HG02870 (cell line): Measurements from ENCODE around the gene ASIC2.

Experiments
- ATAC-seq: cut with Tn5 transposase; IDR thresholded peaks from one replicate; pipeline ENCODE4 v1.9.1; 2021; ENCODE audit warnings: mild to moderate bottlenecking, moderate library complexity; ENCODE audit not compliant: unreplicated experiment

Gene ASIC2

GRCh38 chr17:33292981-33293867, at the start of gene ASIC2:
Gene ASIC2, minus strand, starts transcription at chr17:33293295.
- ATAC-seq = no peak

DNA sequence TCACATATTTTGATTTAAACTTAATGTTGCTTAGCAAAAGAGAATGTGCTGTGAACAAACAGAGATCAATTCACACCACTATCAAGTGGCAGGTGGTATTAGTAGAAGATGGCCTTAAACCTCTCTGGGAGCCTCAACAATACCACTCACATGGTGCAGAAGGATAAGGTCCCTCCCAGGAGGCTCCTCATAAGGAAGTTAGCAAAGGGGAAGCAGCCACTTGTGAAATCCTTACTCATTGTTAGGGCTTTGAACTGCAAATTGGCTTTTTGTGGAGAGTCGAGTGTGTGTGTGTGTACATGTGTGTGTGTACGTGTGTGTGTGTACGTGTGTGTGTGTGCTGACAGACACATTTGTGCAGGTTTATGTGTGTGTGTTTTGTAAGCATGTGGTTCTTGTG, 48.9 kb upstream of the ASIC2 start:
- ATAC-seq = no peak

DNA sequence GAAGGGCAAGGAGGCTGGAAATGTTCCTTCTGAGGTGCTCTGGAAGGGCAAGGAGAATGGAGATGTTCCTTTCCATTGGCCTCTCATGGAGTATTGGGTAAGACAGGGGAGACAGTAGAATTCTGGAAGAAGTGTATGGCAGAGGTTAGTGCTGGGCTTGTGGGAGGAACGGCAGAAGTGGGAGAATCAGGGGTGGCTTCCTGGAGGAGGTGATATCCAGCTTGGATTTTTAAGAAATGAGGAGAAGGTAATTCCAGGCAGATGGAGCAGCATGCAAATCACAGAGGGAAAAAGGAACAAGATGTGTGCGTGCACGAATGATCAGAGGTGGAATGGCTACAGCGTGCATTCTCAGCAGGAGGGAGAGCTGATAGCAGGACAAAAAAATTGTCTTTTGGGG, 45.1 kb upstream of the ASIC2 start:
- no peak for ATAC-seq

DNA sequence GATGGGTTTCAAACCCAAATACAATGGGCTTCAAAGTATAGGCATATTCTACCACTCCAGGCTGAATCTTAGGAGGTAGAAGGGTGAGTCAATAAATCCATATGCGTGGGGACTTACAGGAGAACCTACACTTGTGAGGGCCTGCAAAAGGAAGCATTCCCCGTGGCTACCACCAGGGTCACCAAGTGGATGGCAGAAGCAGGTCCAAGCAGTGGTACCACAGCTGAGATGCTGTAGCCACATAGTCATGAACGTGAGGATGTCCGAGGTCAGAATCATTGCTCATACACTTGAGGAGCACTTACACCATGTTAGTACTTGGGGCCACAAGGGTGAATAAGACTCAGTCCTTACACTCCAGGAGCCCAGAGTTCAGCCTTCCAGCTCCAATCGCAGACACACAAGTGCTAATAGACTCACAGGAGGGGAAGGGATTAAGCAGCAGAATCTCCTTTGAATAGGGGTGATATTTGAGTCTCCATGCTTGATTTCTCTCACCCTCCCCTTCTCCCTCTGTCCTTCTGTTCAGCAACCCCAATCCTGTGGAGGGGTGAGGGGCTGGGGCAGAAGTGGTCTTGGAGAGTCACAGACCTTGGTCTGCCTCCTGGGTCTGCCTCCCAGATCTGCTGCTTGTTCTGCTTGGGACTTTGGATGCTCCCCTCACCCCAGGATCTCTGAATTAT, 42.5 kb upstream of the ASIC2 start:
- no peak for ATAC-seq

- ATAC-seq = no peak
Measured at GRCh38 chr17:33334703-33335102, 41.6 kb upstream of the ASIC2 start.

GRCh38 chr17:33330877-33331276, 37.8 kb upstream of the ASIC2 start:
- no peak for ATAC-seq

GRCh38 chr17:33328129-33328528, 35.0 kb upstream of the ASIC2 start:
- ATAC-seq = no peak

DNA sequence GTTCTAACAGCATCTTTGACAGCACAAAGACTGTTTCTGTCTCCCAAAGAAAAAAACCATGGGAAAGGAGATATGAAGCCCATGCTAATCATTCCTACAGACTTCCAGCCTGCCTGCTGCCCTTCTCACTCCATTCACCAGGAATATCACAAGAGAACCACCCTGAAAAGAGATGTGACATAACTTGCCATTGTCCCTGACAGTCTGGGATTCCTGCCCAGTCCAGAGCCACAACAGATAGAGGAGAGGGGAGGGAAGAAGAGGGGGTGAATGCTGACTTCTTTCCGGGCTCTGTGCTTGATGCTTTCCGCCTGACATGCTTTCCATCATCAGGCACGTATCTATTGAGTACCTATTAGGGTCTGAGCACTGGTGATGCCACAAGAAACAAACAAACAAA, 31.6 kb upstream of the ASIC2 start:
- ATAC-seq = no peak

GRCh38 chr17:33322063-33322462, 29.0 kb upstream of the ASIC2 start:
- ATAC-seq = no peak

DNA sequence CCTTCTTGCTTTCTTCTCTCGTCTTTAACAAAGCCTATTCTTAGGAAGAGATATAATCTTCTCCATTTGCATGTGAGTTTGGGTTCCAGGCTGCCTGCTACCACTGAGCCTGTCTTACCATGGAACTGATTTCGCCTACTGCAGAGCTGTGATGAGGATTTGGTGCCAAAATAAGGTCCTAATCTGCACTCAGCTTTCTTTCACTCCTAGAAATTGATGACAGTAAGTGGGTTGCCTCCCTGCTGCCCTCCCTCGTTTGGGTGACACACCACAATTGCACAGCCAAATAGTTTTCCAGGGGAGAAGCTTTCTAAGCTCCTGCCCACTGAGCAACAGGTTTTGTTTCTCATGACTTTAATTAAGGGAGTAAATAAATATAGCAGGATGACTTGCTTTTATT, 25.1 kb upstream of the ASIC2 start:
- no peak for ATAC-seq

- no peak for ATAC-seq
Measured at GRCh38 chr17:33316746-33317145, 23.7 kb upstream of the ASIC2 start.

DNA sequence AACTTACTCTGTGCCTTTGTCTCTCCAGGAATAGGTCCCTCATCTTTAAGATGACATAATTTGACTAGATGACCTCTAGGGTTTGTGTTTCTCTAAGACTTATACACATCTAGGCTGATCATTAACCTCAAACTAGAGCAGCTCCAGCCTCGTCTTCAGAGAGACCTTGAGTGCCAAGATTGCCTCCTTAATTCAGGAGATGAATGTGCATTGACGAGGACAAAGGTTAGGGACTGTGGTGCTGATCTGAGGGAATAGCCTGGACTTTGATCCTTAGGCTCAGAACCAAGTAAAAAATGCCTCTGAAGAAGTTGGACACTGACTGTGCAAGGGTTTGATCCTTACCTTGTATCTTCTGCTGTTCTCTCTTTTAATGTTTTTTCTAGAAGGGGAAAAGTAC, 17.2 kb upstream of the ASIC2 start:
- no peak for ATAC-seq

- ATAC-seq = no peak
Measured at GRCh38 chr17:33303254-33303653, 10.2 kb upstream of the ASIC2 start.

- no peak for ATAC-seq
Measured at GRCh38 chr17:33302394-33302793, 9.3 kb upstream of the ASIC2 start.

GRCh38 chr17:33300241-33300640, 7.1 kb upstream of the ASIC2 start:
- no peak for ATAC-seq

- ATAC-seq = no peak
Measured at GRCh38 chr17:33299115-33299514, 6.0 kb upstream of the ASIC2 start.

DNA sequence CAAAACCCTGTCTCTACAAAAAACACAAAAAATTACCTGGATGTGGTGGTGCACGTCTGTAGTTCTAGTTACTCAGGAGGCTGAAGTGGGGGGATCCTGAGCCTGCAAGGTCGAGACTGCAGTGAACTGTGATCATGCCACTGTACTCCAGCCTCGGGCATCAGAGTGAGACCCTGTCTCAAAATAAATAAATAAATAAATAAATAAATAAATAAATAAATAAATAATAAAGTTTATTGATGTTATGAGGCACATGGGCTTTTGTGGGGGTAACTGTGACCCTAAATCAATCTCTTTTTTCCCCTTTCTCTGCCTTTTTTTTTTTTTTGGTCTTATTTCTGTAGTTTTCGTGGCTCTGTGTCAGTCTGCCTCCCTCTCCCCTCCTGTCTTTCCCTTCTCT, 4.5 kb upstream of the ASIC2 start:
- ATAC-seq = no peak

DNA sequence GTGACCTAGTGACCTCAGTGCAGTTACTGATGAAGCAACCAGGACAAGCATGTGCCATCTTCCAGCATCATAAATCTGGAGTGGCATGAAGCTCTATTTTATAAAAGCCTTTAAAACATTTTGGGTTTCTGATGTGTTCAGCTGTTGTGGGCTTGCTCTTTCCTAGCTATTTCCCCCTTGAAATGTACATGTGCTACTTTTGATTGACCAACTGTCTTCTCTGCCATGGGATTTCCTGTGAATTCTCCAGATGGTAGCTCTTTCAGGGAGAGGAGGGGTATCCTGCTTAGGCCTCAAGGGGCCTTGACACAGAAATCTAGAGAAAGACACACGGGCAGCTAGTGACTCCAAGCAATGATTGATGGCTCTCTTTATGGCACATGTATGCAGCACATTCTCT, 1.9 kb upstream of the ASIC2 start:
- no peak for ATAC-seq

GRCh38 chr17:33292201-33292980, 704 bp downstream of the ASIC2 start:
- ATAC-seq = no peak

- ATAC-seq = no peak
Measured at GRCh38 chr17:33291248-33292200, 1.6 kb downstream of the ASIC2 start.
